ENCODE data around the gene CCDC78.

- TF ChIP-seq POLR2A (IDR thresholded peaks at IDR 0.05; ENCODE audit: low read depth, low read length) (no peak), POLR2AphosphoS5 (IDR thresholded peaks at IDR 0.05; ENCODE audit: low read depth, low read length) (no peak), SPI1 (IDR thresholded peaks at IDR 0.05; ENCODE audit: low read depth, low read length) (no peak)
Measured at GRCh38 chr16:716200-716568, 10.1 kb downstream of the CCDC78 start.
